ENCODE results near the gene DDAH1.

The DDAH1 gene

DNA sequence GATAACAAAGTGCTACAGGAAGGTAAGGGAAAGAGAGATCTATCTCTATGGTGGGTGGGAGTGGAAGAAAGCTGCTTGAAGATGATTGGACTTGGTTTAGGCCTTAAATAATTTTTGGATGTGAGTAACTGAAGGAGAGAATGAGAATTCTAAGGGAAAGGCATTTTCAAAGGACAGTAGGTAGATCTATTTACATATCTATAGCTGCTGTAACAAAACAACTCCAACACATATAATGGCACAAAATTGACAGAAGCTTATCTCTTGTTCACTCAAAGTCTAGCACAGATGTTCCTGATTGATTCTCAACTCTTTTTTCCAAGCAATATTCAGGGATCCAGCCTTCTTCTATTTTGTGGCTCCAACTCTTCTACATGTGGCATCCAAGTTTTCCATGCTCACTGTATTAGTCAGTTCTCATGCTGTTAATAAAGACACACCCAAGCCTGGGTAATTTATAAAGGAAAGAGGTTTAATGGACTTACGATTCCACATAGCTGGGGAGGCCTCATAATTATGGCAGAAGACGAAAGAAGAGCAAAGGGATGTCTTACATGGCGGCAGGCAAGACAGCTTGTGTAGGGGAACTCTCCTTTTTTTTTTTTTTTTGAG lies 3.1 kb upstream of the DDAH1 start:
- DNase-seq = no peak

DNA sequence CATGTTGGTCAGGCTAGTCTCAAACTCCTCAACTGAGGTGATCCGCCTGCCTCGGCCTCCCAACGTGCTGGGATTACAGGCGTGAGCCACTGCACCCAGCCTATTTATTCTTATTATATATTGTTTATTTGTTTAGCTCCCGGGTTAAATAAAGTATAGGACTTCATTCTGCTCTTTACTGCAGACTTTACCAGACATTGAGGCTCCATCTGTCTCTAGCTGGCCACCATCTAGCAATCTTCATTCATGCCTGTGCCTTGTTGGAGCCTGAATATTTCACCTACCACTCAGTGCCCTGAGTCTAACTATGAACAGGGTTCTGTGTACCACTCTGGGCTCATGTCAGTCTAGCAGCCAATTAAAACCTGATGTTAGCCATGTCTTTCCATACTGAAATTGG lies 2.1 kb upstream of the DDAH1 start:
- DNase-seq = no peak

DNA sequence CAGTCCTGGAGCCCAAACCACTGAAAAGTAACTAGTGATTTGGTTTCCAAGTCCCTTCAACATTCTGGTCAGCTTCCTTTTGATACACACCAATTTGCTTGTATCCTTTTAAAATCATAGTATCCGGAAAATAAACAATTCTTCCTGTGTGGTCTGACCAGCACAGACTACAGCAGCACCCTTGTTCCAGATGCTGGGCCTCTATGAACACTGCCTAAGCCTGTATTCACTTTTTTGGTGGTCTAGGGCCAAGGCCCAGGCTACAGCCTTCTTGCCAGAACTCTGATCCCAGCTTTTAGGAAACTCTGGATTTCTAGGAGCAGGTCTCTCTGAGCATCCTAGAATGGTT lies 801 bp upstream of the DDAH1 start:
- DNase-seq = no peak

DNA sequence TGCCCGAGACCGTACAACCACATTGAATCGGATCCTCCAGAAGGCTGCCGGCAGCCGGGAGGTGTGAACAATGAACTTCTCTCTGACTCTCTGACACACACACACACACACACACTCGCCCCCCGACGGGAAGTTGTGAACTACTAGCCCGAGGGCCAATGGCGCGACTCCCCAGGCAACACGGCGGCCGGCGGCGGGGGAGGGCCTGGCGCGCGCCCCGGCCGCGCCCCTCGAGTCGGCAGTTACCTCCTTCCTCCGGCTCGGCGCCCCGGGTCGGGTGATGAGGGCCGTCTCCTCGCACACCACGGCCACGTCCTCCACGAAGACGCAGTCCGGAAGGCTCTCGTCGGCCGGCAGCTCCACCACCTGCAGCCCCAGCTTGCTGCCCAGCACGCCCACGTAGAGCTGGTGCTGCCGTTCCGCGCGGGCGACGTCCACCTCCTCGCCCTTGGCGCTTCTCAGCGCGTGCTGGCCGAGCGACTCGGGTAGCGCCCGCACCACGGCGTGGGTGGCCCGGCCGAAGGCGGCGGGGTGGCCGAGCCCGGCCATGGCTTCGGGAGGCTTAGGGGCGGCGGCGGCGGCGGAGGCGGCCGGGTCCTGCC lies 361 bp downstream of the DDAH1 start:
- DNase-seq = peak; percentile 43

DNA sequence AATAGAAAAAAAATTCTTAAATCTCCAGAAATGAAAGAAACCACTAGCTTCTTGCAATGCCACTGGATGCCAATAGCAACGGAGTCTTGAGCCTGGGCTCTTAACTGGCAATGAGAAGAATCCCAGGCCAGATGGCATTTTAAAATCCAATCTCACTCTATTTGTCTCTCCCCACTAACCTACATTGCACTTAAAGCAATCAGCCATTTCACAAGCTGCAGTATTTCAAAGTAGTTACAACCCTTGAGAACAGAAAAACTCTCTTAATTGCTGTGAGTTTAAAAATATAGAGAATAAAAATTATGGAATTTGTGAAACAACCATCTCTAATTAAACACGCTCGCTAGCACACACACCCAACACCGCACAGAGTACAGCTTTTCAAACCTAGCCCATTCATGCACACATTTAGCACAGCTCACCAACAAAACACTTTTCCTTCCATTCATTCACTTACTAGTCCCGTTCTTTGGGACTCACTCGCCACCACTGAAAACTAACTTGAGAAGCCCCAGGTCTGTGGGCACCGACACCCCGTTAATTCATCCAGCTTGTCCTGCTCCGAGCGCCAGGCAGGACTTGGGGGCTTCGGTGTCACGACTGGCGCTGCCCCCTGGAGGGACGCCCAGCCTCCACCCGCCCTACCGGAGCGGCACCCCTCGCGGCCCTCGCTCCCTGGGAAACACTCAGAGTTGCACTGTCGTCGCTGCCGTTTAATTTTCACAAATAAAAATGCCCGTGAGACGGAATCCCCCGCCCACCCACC lies 1.0 kb downstream of the DDAH1 start:
- DNase-seq = no peak

DNA sequence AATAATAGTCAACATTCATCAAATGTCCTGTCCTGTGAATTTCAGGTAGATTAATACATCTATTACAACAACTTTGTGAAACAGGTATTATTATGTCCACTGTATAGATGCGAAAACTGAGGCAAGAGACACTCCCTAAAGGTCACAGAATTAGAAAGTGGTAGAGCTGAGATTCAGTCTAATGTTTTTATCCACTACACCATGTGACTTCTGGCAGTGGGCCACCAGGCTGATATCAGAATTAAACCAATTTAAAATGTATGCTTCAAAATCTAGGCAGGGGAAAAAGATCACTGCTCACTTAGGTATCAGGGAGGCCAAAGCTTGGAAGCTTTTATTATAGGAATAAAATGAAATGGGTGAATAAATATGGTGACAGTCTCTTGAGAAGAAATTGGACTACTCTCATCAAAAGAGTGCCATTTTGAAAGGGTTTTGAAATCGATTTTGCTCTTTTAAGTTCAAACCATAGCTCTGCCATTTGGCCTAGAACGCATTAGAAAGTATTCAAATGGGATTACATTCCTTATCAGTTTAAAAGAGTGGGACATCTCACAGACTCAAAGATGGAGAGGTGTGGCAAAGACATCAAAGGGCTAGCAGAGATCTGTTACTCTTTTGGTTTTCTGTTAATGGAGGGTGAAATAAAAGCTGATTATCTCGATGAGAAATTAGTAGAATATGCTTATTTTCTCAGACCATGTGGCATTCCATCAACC lies 1.9 kb downstream of the DDAH1 start:
- no peak for DNase-seq

DNA sequence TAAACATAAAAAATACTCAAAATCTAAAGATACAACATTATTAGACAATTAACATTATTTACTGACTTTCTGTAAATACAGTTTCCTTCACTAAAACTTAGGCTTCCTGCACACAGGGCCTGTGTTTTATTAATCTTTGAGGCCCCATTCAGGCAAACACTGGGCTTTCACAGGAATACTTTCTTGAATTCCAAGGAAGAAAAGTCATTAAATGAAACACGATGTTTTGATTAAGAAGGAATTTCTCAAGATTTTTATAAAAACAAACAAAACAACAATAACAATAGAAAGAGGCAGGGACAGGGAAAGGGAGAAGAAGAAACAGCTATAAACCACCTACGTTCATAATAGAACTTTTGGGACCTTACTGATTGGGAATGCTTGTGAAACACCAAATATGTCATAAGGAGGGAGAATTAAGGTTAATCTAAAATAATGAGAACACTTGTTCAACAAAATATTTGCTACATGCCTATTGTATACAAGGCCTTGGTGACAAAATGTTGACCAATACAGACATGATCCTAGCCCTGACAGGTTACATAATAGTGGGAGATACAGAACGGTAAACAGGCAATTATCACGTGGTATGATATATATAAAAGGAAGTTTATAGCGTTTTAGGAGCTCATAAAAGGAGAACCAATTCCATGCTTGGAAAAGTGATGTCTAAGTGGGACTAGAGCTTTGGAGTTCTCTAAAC lies 3.6 kb downstream of the DDAH1 start:
- DNase-seq = no peak

DNA sequence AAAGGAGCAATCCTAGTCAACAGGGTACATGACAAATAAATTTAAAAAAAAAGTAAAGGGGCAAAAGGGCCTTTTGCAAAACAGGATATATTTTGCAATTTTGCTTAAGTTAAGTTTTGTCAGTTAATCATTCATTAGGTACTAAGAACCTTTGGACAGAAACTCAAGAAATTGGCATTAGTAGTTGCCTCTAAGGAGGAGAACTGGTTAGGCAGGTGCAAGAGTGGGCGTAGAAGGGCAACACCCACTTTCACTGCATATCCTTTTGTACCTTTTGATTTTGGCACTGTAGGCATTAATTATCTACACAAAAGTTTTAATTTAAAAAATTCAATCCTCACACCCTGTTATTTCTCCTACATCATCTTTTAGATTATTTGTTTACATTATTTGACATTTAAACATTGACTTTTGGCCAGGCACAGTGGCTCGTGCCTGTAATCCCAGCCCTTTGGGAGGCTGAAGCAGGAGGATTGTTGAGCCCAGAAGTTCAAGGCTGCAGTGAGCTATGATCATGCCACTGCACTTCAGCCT lies 4.3 kb downstream of the DDAH1 start:
- DNase-seq = no peak

DNA sequence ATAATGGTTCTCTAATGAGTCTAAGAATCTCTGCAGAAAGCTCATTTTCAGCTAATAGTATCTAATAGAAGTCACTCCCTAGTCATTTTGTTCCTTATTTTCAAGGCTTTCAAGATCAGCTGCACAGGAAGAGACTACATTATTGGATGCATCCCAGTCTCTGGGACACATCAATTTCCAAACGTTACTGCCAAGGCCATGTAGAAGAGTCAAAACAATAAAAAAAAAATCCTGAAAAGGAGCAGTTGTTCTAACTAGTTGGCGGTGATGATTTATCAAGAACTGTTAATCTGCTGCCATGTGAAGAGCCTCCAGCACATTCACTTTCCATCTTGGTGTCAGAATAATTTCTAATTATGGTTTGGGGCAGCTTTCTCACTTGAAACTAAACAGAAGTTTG lies 5.7 kb downstream of the DDAH1 start:
- no peak for DNase-seq

DNA sequence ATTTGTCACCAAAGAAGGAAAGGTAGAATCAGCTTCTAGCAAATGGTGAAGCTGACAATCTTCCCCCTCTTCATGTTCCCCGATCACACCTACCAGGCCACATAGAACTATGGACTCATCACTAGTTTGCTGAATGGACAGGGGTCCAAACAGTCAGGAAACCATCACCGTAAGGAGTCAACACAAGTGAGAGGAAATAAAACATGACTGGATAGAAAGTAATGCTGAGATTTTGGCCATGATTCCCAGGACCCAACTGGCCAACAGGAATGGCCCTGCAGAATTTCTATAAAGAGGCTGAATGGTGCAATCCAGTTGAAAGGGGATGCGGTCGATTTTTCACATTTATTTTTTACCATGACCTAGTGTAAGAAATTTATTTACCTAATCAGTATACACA lies 10.7 kb downstream of the DDAH1 start:
- no peak for DNase-seq

DNA sequence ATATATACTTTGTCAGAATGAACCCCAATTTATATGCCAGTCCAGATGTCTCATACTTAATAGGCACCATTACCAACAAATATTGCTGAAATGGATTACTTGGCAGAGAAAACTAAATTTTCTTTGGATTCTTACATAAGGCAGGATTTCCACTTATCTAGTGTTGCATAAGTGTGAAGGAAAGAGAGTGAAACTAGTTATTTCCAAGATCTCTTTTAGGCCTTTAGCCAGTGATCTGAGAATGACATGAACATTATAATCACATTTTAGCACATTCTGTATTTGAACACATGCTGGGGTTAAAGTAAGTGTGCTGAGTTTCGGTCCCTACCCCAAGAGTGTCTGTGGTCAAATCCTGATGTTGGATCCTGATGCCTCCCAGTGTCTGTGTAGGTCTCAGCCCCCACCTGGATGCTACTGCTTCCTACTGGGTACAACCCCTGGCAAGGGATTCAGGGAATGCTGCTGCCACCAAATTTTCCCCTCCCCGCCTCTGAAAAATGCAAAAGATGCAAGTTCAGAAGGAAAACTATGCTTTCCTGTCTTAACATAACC lies 11.2 kb downstream of the DDAH1 start:
- DNase-seq = no peak

DNA sequence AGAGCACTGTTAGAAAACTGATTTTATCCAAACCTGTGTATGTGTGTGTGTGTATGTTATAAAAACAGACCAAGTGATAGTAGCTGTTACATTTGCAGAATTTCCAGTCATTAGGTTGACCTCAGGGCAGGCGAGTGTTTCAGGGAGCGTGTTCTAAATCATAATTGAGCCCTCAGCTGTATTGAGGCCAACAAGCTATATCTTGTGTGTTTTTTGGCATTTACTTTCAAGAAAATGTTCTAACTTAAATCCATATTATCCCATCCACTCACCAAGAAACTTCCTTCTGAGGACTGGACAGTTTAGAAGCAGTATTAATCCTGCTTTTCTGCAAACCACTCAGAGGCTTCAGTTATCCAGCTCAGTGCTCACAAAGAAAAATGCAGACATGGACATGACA lies 12.0 kb downstream of the DDAH1 start:
- DNase-seq = no peak

DNA sequence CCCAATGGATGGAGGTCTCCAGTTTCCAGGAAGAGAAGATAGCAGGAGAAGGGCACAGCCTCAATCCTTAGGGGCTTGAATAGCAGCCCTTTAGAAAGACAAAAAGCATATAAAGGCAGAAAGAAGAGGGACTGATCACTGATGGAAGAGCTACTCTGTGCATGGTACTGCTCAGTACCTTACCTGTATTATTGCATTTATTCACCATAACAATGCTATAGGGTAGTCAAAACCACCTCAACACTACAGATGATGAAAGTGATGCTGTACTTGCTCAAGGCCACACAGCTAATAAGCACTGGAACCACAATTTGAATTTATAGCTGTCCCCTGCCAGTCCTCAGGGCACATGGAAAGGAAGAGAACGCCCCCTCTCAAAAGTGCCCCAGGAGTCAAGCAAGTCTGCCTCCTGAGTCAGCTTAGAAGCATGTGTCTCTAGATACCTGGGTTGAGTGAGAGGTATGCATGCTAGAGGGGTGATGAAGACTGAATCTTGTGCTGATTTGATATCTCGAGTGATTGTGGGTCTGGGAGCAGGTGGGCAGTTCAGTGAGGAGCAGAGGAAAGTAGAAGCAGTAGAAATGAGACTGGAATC lies 13.6 kb downstream of the DDAH1 start:
- DNase-seq = no peak

DNA sequence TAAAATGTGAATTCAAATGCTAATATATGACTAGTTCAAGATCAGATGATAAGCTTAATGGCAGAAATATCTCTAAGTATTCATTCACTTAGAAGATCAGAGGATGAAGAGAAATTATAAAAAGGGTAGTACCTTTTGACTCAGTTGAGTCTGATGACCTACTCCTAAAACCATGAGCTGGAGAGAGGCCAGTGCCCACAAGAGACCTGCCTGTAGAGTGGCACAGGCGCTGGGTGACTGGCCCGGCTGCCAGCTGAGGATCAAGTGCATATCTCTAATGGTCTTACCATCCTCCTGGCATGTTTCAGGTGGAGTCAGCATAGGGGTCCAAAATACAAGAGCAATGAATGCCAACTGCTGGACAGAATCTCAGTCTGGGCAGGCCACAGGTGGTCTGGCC lies 14.1 kb downstream of the DDAH1 start:
- no peak for DNase-seq

DNA sequence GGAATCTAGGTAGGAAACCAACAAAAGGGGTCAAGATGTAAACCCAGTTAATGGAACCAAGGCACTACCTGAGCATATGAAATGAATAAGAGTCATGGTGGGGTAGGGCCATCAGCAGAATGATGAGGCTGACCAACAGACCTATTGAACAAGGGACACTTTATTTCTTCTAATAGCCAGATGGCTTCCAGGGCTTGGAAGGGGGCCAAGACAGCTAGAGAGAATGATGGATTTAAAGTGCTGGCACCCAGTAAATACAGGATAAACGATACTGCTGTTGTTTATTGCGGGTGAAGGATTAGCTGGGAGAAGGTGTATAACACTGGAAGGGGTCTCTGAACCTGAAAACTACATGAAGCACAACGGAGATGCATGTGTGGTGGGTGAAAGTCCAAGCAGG lies 15.6 kb downstream of the DDAH1 start:
- no peak for DNase-seq

DNA sequence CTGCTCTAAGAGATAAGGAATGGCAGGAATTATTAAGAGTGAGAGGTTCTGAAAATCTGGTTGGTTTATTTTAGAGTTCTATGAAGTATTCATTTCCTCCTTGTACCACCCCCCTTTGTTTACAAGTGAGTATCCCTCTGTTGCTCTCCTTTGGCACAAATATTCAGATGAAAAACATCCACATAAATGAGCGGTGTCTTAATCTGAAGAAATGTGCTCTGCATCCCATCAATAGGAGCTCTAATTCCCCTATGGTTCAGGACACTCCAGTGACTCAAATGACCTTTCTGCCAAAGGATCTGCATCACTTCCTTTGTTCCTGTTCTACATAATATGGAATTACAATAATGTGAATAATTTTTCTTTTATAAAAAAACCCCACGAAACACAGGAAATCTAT lies 16.6 kb downstream of the DDAH1 start:
- no peak for DNase-seq

DNA sequence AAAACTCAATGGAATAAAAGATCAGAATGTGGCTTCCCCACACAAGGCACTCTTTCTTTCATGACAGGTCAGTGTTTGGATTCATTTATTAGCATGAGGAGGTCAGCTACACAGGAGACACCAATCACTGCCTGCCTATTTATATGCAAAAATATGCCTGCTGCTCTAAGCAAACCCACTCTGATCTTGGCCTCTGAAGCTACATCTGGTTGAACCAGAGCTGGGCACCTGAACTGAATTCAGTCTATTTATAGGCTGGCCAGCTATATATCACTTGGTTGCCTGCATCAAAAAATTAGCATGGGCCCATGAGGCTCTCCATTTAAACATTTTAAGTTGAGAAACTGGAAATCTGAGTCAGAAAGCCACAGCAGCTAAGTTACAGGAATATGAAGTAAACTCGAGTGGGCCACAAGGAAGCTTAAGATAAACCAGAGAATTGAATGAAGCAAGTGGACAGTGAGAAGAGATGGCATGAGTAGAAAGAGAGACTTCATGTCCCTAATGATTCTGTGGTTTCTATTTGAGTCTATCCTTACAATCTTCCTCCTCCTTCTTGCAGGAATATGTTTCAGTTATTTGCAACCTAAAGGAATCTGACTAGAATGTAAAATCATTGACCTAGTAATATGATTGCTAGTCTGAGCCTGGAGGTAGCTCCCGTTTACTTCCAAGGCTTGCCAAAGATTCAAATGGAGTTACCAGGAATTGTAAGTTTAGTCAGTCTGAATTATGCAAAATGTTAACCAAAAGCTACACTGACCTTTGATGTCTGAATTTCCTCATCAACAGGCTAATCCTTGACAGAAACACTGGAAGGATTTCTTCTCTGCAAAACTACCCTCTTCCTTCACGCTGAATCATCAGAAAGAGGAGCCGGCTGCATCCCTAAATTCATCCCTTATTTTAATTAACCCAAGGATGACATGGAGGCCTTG lies 17.7 kb downstream of the DDAH1 start:
- no peak for DNase-seq

DNA sequence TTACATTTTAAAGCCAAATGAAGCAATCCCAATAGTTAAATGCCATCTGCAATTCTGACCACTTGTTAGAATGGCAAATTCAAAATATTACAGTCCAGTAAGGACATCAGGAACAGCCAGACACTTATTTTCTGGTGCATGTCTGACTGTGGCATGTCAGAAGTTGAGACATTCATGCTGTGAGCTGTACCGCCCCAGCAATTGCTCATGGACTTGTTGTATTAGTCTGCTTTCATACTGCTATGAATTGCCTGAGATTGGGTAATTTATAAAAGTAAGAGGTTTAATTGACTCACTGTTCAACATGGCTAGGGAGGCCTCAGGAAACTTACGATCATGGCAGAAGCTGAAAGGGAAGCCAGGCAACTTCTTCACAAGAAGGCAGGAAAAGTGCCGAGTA lies 19.1 kb downstream of the DDAH1 start:
- no peak for DNase-seq

DNA sequence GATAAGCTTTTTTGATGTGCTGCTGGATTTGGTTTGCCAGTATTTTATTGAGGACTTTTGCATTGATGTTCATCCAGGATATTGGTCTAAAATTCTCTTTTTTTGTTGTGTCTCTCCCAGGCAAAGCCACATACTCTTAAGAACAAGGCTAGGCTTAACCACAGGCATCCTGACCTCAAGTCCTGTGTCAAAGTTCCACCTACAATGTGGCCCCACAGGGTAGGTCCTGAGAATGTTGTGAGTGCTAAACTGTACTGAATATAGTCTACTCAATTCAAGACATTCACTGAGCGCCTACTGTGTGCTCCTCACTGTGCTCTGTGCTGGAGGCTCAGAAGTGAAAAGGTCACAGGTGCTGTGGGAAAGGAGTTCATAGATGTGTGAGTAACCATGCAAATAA lies 20.6 kb downstream of the DDAH1 start:
- DNase-seq = no peak

DNA sequence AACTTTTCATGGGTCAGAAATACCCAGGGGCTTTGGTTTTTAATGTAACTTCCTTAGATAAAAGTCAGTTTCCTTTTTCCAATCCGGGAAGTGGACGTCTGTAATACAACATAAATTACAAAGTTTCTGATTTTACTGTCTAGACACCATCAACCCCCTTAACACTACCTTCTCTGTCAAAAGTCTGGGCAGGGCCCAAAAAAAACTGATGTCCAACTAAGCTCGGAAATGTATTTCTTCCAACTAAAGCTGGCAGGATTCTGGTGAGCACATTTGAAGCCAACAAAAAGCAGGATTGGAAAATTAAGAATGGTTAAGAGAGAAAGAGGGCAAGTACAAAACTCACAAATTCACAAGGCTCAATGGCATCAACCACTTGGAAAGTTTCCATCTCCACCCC lies 24.3 kb downstream of the DDAH1 start:
- no peak for DNase-seq

DNA sequence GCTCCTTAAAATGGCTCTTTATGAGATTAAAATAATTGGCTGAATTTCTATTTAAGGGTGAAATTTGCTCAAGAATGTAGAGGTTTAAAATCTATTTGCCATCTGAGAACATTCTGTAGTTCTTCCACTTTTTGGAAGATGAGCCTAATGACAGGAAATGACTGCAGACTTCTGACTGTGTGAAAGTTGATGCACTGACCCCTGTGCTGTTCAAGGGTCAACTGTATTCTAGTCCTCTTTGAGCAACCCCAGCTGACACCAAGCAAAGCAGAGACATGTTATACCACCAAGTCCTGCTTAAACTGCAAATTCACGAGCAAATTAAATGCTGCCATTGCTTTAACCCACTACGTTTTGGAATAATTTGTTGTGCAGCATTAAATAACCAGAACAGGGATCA lies 26.6 kb downstream of the DDAH1 start:
- no peak for DNase-seq

Measured in 8988T (cell line).